ENCODE data around the gene KRT38.

Gene KRT38

GRCh38 chr17:41393826-41394225 is 47.0 kb downstream of the KRT38 start:
- no peak for DNase-seq

GRCh38 chr17:41393294-41393693 is 47.5 kb downstream of the KRT38 start:
- no peak for DNase-seq

- no peak for DNase-seq
Observed at GRCh38 chr17:41392278-41392677, 48.5 kb downstream of the KRT38 start.

- no peak for DNase-seq
Observed at GRCh38 chr17:41391535-41391934, 49.2 kb downstream of the KRT38 start.

- DNase-seq, result no peak
Observed at GRCh38 chr17:41390411-41390938, 50.3 kb downstream of the KRT38 start.

- no peak for DNase-seq
Observed at GRCh38 chr17:41387670-41388069, 53.1 kb downstream of the KRT38 start.

GRCh38 chr17:41386227-41386626 is 54.6 kb downstream of the KRT38 start:
- DNase-seq, result no peak
